ENCODE data around the gene DZIP1.

- no peak for TF ChIP-seq CTCF (IDR thresholded peaks at IDR 0.05)
- TF ChIP-seq POLR2AphosphoS5 (IDR thresholded peaks at IDR 0.05): no peak
Observed at GRCh38 chr13:95596701-95597100, 47.8 kb downstream of the DZIP1 start.

Measured in transverse colon (tissue), 4 donors.